Activated CD4-positive, alpha-beta T cell treated with anti-CD3 and anti-CD28 coated beads, Interleukin-2, amount 50 U/mL, for 16 hours (primary cell): ENCODE data around the gene MTARC1.

Source experiments
- DNase-seq: peaks from one replicate; pipeline ENCODE4 v3.0.0-alpha.2; 2020

MTARC1 gene

GRCh38 chr1:220772846-220773245, 13.9 kb upstream of the MTARC1 start:
- no peak for DNase-seq

- peak; percentile 41 for DNase-seq
Observed at GRCh38 chr1:220775240-220775853, 11.4 kb upstream of the MTARC1 start.

GRCh38 chr1:220776254-220776653, 10.5 kb upstream of the MTARC1 start:
- no peak for DNase-seq

- DNase-seq: peak; percentile 65
Observed at GRCh38 chr1:220776720-220777326, 9.9 kb upstream of the MTARC1 start.

GRCh38 chr1:220783453-220783852, 3.3 kb upstream of the MTARC1 start:
- DNase-seq: no peak

GRCh38 chr1:220784751-220785150, 2.0 kb upstream of the MTARC1 start:
- no peak for DNase-seq

GRCh38 chr1:220785166-220786056, 1.3 kb upstream of the MTARC1 start:
- DNase-seq: no peak

GRCh38 chr1:220786057-220786336, 716 bp upstream of the MTARC1 start:
- DNase-seq: no peak

- DNase-seq: no peak
Observed at GRCh38 chr1:220787069-220787619, 431 bp downstream of the MTARC1 start.

GRCh38 chr1:220788900-220789299, 2.2 kb downstream of the MTARC1 start:
- no peak for DNase-seq

GRCh38 chr1:220789532-220790147, 2.9 kb downstream of the MTARC1 start:
- no peak for DNase-seq

- no peak for DNase-seq
Observed at GRCh38 chr1:220791285-220791684, 4.6 kb downstream of the MTARC1 start.

- no peak for DNase-seq
Observed at GRCh38 chr1:220791956-220792355, 5.2 kb downstream of the MTARC1 start.

- no peak for DNase-seq
Observed at GRCh38 chr1:220796530-220796929, 9.8 kb downstream of the MTARC1 start.

GRCh38 chr1:220797044-220797443, 10.3 kb downstream of the MTARC1 start:
- DNase-seq: no peak

GRCh38 chr1:220797553-220797952, 10.8 kb downstream of the MTARC1 start:
- DNase-seq: no peak

GRCh38 chr1:220798338-220798737, 11.6 kb downstream of the MTARC1 start:
- no peak for DNase-seq

GRCh38 chr1:220800262-220800661, 13.5 kb downstream of the MTARC1 start:
- no peak for DNase-seq

- DNase-seq: peak; percentile 36
Observed at GRCh38 chr1:220803401-220804201, 16.9 kb downstream of the MTARC1 start.

- DNase-seq: no peak
Observed at GRCh38 chr1:220804202-220804586, 17.5 kb downstream of the MTARC1 start.

GRCh38 chr1:220806408-220806807, 19.7 kb downstream of the MTARC1 start:
- DNase-seq: no peak

- no peak for DNase-seq
Observed at GRCh38 chr1:220807726-220808125, 21.0 kb downstream of the MTARC1 start.
